ENCODE data around the gene FAM120B.

Gene FAM120B

DNA sequence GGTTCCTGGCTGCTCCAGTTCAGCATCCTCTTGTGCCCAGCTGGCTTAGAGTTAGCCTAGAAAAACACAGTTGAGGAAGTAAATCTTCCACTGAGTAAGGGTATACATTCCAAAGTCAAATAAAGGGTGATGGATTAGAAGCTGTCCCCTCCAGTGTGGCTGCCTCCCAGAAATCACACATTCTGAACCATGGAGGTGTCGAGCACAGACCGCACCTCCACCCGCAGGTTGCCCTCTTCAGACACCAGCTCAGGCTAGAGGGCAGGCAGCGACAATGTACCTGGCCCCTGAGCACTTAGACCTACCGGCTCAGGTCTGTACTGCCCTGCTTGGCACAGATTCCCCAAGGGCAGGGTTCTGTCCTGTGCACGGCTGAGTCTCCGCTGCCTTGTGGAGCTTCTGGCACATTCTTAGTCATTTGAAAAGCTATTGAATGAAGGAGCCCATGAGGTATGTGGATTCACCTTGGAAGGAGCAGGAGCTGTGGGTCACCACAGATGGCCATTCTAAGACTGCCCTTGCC is 118.1 kb downstream of the FAM120B start:
- DNase-seq, result no peak

- no peak for DNase-seq
Measured at GRCh38 chr6:170429450-170429849, 122.9 kb downstream of the FAM120B start.

GRCh38 chr6:170433163-170434116 is 126.9 kb downstream of the FAM120B start:
- DNase-seq, result no peak

GRCh38 chr6:170434117-170434820 is 127.7 kb downstream of the FAM120B start:
- no peak for DNase-seq

- no peak for DNase-seq
Measured at GRCh38 chr6:170434821-170435155, 128.2 kb downstream of the FAM120B start.

DNA sequence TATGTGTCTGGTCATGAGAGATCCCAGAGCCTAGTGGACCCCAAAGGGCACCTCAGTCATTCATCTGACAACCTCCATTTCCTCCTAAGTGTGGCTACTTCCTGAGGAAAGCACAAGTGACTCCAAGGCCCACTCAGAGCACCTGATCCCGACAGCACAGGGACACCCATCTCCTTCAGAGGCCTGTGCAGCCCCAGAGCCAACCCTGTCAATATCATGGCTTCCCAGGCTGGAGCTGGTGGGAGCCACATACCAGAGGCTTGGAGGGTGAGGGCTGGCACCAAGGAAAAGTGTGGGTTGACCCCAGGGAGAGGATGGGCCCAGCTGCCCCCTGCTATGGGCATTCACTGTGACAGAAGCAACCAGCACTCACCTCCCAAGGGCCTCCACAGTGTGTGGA is 129.2 kb downstream of the FAM120B start:
- no peak for DNase-seq

DNA sequence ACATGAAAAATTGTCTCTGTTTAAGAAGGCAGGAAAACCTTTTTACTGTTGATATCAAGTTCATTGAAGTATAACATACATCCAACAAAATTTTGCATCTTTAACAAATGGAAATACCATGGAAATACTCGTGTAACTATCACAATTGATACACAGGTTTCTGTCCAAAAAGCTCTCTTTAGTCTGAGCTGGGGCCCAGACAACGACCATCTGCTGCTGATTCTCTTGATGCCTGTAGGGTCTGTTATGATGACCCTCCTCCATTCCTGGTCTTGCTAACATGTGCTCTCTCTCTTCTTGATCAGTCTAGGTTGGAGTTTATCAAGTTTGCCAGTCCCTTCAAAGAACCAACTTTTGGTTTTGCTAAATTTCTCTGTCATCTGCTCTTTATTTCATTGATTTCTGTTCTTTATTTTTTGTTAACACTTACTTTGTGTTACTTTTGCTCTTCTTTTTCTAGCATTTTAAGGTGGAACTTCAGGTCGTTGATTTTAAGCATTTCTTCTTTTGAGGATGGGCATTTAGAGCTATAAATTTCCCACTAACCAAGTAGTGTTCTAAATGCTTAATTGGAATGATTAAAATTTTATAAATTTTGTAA is 129.8 kb downstream of the FAM120B start:
- no peak for DNase-seq

- DNase-seq, result no peak
Measured at GRCh38 chr6:170437719-170438401, 131.3 kb downstream of the FAM120B start.

DNA sequence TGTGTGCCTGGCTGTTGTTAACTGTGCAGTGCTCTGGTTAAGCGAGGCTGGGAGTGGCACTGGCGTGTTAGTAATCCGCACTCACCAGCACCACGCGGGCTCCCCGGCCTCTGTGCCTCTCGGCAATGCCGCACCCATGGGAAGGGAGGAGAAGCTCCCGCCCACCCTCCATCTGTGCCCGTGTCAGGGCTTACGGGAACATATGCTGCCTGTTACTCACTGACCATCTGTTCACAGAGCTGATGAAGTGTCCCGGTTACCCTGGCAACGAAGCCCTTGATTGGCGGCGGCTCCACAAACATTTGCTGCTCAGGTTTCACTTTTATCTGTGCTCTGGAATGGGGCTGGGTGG is 131.8 kb downstream of the FAM120B start:
- no peak for DNase-seq

DNA sequence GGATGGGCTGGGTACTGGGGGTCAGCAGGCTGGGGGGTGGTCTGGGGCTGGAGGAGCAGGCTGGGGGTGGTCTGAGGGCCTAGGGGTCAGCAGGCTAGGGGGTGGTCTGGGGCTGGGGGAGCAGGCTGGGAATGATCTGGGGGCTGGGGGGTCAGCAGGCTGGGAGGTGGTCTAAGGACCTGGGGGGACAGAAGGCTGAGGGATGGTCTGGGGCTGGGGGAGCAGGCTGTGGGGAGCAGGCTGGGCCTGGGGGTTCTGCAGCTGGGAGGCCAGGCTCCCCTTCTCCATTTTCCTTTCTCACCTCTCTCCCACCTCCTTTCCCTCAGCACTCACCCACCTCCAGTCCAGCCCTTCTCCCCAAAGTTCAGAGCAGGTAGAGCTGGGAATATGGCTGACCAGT is 132.3 kb downstream of the FAM120B start:
- no peak for DNase-seq

DNA sequence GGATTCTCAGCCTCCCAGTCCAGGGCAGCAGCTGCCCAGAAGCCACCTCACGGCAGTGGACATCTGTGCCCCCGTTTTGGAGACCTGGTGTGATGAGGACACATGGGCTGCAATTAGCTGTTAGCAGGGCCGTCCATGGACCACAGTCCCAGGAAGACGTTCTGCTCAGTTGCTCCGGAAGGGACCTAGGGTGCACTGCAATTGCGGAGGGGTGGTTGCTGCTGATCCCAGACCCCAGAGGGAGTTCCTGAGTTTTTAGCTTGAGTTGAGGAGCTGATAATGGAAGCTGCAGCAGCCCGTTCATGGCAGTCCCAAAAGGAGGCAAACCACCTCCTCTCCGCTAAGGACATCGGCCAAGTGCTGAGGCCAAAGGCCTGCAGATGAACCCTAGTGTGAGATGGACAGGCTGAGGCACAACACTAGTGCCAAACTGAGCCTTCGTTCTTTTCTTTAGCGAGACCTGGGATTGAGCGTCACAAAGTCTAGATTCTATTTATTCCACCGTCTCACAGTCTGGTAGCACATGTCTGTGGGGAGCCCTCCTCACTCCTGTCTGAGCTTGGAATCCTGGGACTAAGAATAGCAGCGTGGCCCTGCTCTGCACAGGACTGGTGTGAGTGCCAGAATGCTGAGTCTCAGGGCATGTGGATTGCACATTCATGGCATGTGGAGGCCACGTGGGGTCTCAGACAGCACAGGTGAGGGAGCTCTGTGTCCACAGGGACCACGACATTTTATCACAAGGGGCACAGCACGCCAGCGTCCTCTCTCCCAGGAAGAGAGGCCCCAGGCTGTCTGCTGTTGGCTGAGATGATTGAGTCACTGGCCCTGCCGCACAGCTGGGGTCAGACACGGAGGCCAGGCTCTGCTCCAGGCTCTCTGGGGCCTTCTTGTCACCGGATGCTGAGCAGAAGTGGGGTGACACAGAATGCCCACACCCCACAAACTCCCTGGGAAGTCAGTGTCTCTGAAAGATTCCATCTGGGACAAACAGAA is 133.1 kb downstream of the FAM120B start:
- no peak for DNase-seq

GRCh38 chr6:170440437-170440836 is 133.9 kb downstream of the FAM120B start:
- DNase-seq, result no peak

DNA sequence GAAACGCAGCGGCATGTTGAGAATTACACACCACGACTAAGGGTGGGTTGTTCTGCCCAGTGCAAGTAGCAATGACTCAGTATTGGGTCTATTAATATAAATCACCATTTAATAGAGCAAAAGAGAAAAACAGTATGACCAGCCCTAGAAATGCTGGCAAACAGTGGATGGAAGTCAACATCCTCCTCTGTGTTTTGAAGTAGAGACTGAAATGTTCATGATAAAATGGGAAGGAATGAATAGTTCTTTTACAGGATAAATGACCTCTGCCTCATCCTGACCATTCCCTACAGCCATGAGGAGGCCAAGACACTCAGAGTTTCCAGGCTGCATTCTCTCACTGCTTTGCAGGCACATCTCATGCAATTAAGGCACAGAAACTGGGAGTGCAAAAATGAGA is 134.8 kb downstream of the FAM120B start:
- no peak for DNase-seq

DNA sequence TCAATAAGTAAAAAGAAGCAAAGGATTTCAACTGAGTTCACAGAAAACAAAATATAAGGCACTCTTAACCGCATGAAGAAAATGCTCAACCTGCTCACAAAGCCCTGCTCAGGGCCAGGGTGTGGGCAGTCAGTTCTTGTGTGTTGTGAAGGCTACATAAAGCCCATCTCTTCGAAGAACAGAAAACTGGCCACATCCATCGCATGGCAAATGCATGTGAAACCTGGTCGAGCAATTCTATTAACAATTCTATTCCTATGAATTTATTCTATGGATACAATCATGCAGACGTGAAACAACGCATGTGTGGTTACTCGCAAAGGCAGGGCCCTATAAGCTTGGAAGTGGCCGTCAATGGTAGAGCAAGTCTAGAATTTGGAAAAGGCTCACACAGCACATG is 136.0 kb downstream of the FAM120B start:
- DNase-seq, result no peak

- no peak for DNase-seq
Measured at GRCh38 chr6:170443151-170443662, 136.6 kb downstream of the FAM120B start.

GRCh38 chr6:170444056-170444591 is 137.6 kb downstream of the FAM120B start:
- no peak for DNase-seq

- no peak for DNase-seq
Measured at GRCh38 chr6:170444811-170445211, 138.3 kb downstream of the FAM120B start.

DNA sequence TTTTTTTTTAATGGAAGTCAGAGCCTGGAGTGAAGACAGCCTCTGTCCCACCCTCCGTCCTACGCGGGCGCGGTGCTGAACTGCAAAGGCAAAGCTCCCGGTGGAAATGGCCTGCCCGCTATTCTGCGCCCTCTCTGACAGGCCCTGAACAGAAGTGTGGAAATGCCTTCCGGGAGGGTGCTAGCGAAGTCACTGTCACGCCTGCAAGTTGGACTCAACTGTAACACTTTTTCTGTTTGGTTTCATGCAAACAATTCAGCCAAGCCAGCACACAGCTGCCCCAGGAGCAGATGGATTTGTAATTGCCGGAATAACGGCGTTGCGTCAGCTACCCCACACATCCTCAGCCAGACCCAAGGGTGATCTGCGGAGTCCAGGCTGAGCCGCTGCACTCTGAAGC is 138.9 kb downstream of the FAM120B start:
- no peak for DNase-seq

GRCh38 chr6:170445971-170446370 is 139.4 kb downstream of the FAM120B start:
- no peak for DNase-seq

GRCh38 chr6:170446841-170447560 is 140.4 kb downstream of the FAM120B start:
- no peak for DNase-seq

GRCh38 chr6:170447561-170447930 is 141.0 kb downstream of the FAM120B start:
- no peak for DNase-seq

All from stimulated activated naive CD4-positive, alpha-beta T cell treated with Interleukin-2 at 50 U/mL for 16 hours (primary cell).